Lung microvascular endothelial cell (primary cell): ENCODE results near the gene EPPIN. TPM values are rescaled to one million over a fixed set of nuclear protein-coding genes. Genes with fewer than 3 reads are reported as not detected.

Experiments
- total RNA-seq: library from RNA; depleted of rRNA; stranded (reverse); fragments of >200 nt; gene quantifications from 2 replicates; pipeline ENCODE4 v1.2.1, GENCODE V29; 2014

EPPIN gene
- total RNA-seq, 1 donor from 2014 or later, result not detected

Other genes with a start within 250 kb of the EPPIN start
- not detected in 2 replicates for gene RBPJL, start 240.6 kb downstream of the EPPIN start, total RNA-seq
- gene MATN4, start 239.1 kb downstream of the EPPIN start, total RNA-seq, result not detected in 2 replicates
- gene SDC4, start 199.0 kb downstream of the EPPIN start, total RNA-seq, result 31.8 and 65.1 TPM in 2 replicates
- gene SYS1, start 184.2 kb downstream of the EPPIN start, total RNA-seq, result 15.9 and 28.4 TPM in 2 replicates
- not detected in 2 replicates for gene TP53TG5, start 169.1 kb downstream of the EPPIN start, total RNA-seq
- gene DBNDD2, start 139.1 kb downstream of the EPPIN start, total RNA-seq, result 5.0 and 5.2 TPM in 2 replicates
- gene PIGT, start 131.3 kb downstream of the EPPIN start, total RNA-seq, result 17.4 and 22.2 TPM in 2 replicates
- not detected in 2 replicates for gene WFDC2, start 77.6 kb downstream of the EPPIN start, total RNA-seq
- gene SPINT3, start 31.8 kb downstream of the EPPIN start, total RNA-seq, result not detected in 2 replicates
- not detected in 2 replicates for gene WFDC6, start 7.9 kb downstream of the EPPIN start, total RNA-seq
- not detected in 2 replicates for gene WFDC8, start 31.9 kb upstream of the EPPIN start, total RNA-seq
- gene WFDC10A, start 82.3 kb upstream of the EPPIN start, total RNA-seq, result not detected in 2 replicates
- not detected in 2 replicates for gene WFDC9, start 83.9 kb upstream of the EPPIN start, total RNA-seq
- gene WFDC11, start 122.8 kb upstream of the EPPIN start, total RNA-seq, result not detected in 2 replicates
- not detected in 2 replicates for gene WFDC13, start 154.6 kb upstream of the EPPIN start, total RNA-seq
- not detected in 2 replicates for gene WFDC10B, start 157.6 kb upstream of the EPPIN start, total RNA-seq
- not detected in 2 replicates for gene SPINT4, start 174.9 kb upstream of the EPPIN start, total RNA-seq
- gene WFDC3, start 244.5 kb upstream of the EPPIN start, total RNA-seq, result not detected in 2 replicates
- gene DNTTIP1, start 244.6 kb upstream of the EPPIN start, total RNA-seq, result 14.4 and 15.1 TPM in 2 replicates